ENCODE data around the gene CTSA.
"Not testable (repeated sequence)": the region's sequence is repeated elsewhere in the genome, so short reads cannot be mapped to it uniquely, and the experiment has no call there.

CTSA gene

GRCh38 chr20:45867136-45867818 is 23.9 kb upstream of the CTSA start:
- no peak for FAIRE-seq

DNA sequence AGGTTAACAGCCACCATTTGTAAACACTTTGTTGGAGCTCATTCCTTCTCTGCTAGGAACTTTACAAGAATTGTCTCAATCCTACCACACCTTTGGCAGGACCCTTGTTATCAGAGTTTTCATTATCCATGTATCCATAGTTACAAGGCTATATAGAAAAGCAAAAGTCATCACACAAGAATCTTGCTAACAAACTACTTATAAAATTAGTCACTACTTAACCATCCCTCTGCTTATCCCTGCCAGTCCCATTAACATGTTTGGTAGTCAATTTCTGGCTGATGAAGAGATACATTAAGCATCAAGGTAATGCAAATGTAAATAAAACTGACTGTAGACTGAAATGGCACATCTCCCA is 23.3 kb upstream of the CTSA start:
- FAIRE-seq = no peak

GRCh38 chr20:45872626-45873025 is 18.5 kb upstream of the CTSA start:
- FAIRE-seq = no peak

GRCh38 chr20:45873409-45874103 is 17.6 kb upstream of the CTSA start:
- no peak for FAIRE-seq

- FAIRE-seq = not testable (repeated sequence)
Measured at GRCh38 chr20:45874104-45874481, 17.0 kb upstream of the CTSA start.

DNA sequence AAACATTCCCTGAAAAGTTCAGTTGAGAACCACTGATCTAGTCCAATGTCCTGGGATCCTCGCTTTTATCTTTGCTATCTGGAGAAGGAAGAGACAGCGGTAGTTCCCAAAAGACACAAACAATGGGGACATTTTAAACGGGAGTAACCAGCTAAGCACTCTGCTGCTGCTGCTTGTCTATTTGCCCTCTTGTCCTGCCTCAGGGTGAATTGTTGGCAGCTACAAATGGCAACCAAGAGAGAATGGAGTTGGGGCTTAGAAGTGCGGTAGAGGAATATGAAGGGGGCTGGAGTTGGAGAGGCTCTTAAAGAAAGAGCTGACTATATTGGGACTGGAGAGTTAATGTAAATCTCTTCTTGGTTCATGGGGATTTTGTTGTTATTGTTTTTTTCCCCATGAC is 16.6 kb upstream of the CTSA start:
- no peak for FAIRE-seq

- FAIRE-seq = no peak
Measured at GRCh38 chr20:45878076-45878761, 12.9 kb upstream of the CTSA start.

DNA sequence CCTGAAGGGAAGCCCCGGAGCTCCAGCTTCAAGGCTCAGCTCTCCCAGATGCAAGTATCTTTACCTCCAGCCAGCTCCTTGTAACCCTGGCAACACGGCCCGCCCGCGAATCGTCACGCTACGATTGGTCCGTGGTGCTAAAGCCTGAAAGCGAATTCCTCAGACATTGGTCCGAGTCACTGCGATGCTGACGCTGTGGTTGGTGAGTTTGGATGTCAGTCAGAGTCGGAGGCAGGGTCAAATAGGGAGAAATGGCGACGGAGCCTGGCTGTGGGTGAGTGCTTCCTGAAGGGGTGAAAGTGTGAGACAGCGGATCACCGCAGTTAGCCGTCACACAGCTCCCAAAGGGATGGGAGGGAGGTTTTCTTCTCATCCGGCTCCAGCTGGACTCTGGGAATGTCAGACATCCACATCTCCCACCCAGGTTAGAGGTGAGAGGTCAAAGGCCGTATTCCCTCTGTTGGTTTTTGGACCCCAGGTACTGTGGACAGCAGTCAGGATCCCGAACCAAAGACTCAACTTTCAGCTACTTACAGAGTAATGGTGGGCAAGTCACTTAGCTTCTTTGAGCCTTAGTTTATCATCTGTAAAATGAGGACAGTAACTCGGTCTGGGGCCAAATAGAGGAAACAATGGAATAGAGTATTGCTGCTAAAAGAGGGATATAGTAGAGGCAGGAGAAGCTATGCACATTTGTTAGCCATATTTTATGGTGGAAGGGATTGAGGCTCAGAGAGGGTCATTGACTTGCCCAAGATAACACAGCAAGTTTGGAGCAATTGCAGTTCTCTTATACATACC is 9.9 kb upstream of the CTSA start, which contains the start of gene ZSWIM1:
TSS of gene ZSWIM1 (plus strand) at position 240 of the 801 bp plus-strand sequence. CDS start 1,366 bp downstream, outside the sequence.
- FAIRE-seq = no peak

- FAIRE-seq = no peak
Measured at GRCh38 chr20:45882469-45883099, 8.6 kb upstream of the CTSA start.

- no peak for FAIRE-seq
Measured at GRCh38 chr20:45883100-45883469, 8.1 kb upstream of the CTSA start.

GRCh38 chr20:45886590-45887345 is 4.4 kb upstream of the CTSA start:
- FAIRE-seq = no peak

GRCh38 chr20:45887346-45887715 is 3.8 kb upstream of the CTSA start, which contains the start of gene SPATA25:
SPATA25 (minus strand) TSS chr20:45887622; CDS start chr20:45887590, 32 bp downstream.
- FAIRE-seq = no peak

GRCh38 chr20:45888681-45889080 is 2.5 kb upstream of the CTSA start:
- FAIRE-seq = no peak

- no peak for FAIRE-seq
Measured at GRCh38 chr20:45890077-45890984, 804 bp upstream of the CTSA start.

DNA sequence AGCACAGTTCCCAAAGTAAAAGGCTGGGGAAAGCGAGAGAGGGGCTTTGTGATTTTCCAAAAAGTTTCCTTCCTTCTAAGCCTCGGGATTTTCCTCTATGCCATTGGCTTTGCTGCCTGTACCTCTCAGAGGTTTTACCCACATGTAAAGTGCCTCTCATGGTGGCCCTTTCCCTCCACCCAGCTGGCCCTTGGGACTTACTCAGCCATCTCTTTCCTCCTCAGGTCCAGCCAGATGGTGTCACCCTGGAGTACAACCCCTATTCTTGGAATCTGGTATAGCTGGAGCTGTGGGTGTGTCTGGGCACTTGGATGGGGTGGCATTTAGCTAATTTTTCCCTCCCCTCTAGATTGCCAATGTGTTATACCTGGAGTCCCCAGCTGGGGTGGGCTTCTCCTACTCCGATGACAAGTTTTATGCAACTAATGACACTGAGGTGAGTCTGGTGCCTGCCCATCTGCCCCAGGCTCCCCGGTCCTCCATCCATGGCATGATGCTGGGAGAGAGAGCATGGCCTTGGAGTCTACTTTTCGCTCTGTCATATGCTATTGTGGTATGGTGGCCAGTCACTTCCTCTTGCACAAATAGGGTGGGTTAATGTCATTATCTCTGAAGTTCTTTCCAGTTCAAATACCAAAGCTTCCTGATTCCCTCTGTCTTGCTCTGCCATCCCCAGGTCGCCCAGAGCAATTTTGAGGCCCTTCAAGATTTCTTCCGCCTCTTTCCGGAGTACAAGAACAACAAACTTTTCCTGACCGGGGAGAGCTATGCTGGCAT is 1.1 kb downstream of the CTSA start:
- no peak for FAIRE-seq

GRCh38 chr20:45892828-45893500 is 1.8 kb downstream of the CTSA start:
- no peak for FAIRE-seq

DNA sequence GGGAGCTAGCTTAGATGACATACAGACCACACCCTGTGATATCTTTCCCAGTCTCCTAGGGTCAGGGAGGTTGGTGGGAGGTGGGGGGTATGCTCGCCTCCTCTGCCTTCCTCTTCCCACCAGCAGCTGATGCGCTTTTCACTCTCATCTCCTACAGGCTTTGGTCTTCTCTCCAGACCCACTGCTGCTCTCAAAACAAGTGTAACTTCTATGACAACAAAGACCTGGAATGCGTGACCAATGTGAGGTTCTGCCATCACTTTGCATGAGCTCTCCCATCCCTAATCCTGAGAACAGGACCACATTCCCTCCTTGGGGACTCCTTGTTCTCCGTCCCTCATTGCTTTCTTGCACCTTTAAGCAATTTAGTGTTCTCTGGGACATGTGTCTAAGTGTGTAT is 2.7 kb downstream of the CTSA start:
- FAIRE-seq = no peak

GRCh38 chr20:45894797-45895196 is 3.7 kb downstream of the CTSA start:
- FAIRE-seq = no peak

- FAIRE-seq = no peak
Measured at GRCh38 chr20:45896641-45897161, 5.6 kb downstream of the CTSA start.

All from colon (tissue), 2 donors.